Activated CD4-positive, alpha-beta T cell treated with anti-CD3 and anti-CD28 coated beads for 4 hours (primary cell): ENCODE measurements around the gene TMEM95.

Experiments used
- DNase-seq, 2 donors: peaks; one replicate each; pipeline ENCODE4 v3.0.0-alpha.2; 2020

TMEM95 gene

GRCh38 chr17:7405350-7406234, 50.6 kb downstream of the TMEM95 start:
- no peak for DNase-seq

GRCh38 chr17:7406235-7406825, 51.4 kb downstream of the TMEM95 start:
- DNase-seq: no peak
